Activated CD4-positive, alpha-beta memory T cell treated with anti-CD3 and anti-CD28 coated beads for 36 hours (primary cell): ENCODE data around the gene MIPOL1. TPM values are rescaled to one million over a fixed set of nuclear protein-coding genes. Genes with fewer than 3 reads are reported as not detected.

Experiments used
- CTCF ChIA-PET: fragments of 350-600 bp; sonication (Branson Sonifier 250); formaldehyde crosslinking; loops from one replicate; lab custom pipeline; 2021; ENCODE audit warnings: antibody characterized with exemption, inconsistent platforms; lab: Charles Lee
- POLR2A ChIA-PET: fragments of 350-600 bp; sonication (Branson Sonifier 250); formaldehyde crosslinking; loops from one replicate; lab custom pipeline; 2021; ENCODE audit warnings: antibody characterized with exemption; lab: Charles Lee
- DNase-seq: peaks from one replicate; pipeline ENCODE4 v3.0.0-alpha.2; 2020
- H3K27ac Mint-ChIP-seq: one replicate; pipeline ENCODE4 v1.8.0; 2021; ENCODE audit warnings: mixed read lengths
- H3K27me3 Mint-ChIP-seq: one replicate; pipeline ENCODE4 v1.8.0; 2021; ENCODE audit warnings: mixed read lengths
- H3K36me3 Mint-ChIP-seq: one replicate; pipeline ENCODE4 v1.8.0; 2021; ENCODE audit warnings: mixed read lengths
- H3K4me1 Mint-ChIP-seq: one replicate; pipeline ENCODE4 v1.8.0; 2021; ENCODE audit warnings: low read depth, mixed read lengths
- H3K4me3 Mint-ChIP-seq: one replicate; pipeline ENCODE4 v1.8.0; 2021; ENCODE audit warnings: mild to moderate bottlenecking, mixed read lengths
- H3K9me3 Mint-ChIP-seq: one replicate; pipeline ENCODE4 v1.8.0; 2021; ENCODE audit warnings: mixed read lengths
- intact Hi-C: fragments of 100-400 bp; cut with micrococcal nuclease; formaldehyde crosslinking; loops from one replicate; pipeline ENCODE4 v1.15.1; 2023
- total RNA-seq, 2 experiments: library from RNA; stranded (reverse); gene quantifications; one replicate each; pipeline ENCODE4 v1.2.3, GENCODE V29; 2021

The MIPOL1 gene
- total RNA-seq, 2 experiments from 2014 or later: 0.14 to 0.51 TPM

DNA sequence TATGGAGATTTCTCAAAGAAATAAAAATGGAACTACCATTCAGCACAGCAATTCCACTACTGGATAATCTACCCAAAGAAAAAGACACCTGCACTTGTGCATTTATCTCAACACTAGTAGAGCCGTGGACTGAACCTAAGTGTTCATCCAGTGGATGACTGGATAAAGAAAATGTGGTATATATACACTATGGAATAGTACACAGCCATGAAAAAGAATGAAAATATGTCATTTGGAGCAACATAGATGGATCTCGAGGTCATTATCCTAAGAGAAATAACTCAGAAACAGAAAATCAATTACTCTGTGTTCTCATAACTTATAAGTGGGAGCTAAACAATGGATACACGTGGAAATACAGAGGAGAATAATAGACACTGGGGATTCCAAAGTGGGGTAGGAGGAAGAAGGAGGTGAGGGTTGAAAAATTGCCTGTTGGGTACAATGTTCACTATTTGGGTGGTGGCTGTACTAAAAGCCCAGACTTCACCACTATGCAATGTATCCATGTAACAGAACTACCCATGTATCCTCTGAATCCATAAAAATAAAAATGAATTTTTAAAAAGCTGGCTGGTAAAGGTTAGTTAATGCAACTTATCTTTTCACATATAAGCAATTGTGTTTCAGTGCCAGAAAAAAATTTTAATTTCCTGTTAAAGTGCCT is 266.6 kb downstream of the MIPOL1 start:
- Mint-ChIP-seq H3K27me3 (no peaks in the 10 kb centered on the region), H3K4me1 (no peaks in the 10 kb centered on the region), H3K27ac (no peak overlapping the region), H3K4me3 (no peak overlapping the region), H3K9me3 (peaks cover 39% of the 10 kb centered on the region), H3K36me3 (peaks cover 2% of the 10 kb centered on the region)
- CTCF ChIA-PET: no interaction called here
- DNase-seq: no peak
- intact Hi-C loops: no loop called here
- POLR2A ChIA-PET: no interaction called here

DNA sequence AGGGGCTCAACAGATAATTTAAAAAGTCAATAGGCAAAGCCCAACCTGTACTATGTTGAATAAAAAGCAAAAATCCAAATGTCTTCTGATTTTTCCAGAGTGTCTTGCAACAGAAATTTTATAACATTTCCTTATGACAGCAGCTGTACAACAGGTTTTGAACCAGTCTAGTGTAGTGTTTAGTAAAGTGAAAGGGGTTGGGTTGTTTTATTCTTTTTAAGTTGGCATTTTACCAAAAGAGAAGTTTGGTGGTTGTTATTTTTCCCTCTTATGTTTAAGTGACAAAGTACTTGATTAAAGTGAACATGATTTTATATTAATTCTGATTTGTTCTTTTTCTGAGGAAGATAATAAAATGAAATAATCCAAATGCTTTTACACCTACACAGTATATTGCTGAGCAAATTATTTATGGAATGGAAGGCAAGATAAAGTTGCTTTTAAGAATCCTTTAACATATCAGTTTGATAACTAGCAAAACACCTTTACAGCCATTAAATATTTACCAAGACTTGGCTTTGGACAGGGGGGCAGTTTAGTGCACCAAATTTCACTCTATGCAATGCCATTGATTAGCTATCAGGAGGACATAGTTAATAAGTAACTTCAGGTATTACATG is 268.4 kb downstream of the MIPOL1 start:
- DNase-seq: no peak
- Mint-ChIP-seq H3K36me3 (peaks cover under 1% of the 10 kb centered on the region), H3K4me3 (no peak overlapping the region), H3K27me3 (no peaks in the 10 kb centered on the region), H3K9me3 (peaks cover 29% of the 10 kb centered on the region), H3K4me1 (no peaks in the 10 kb centered on the region), H3K27ac (no peak overlapping the region)
- CTCF ChIA-PET: no interaction called here
- POLR2A ChIA-PET: no interaction called here
- intact Hi-C loops: no loop called here

DNA sequence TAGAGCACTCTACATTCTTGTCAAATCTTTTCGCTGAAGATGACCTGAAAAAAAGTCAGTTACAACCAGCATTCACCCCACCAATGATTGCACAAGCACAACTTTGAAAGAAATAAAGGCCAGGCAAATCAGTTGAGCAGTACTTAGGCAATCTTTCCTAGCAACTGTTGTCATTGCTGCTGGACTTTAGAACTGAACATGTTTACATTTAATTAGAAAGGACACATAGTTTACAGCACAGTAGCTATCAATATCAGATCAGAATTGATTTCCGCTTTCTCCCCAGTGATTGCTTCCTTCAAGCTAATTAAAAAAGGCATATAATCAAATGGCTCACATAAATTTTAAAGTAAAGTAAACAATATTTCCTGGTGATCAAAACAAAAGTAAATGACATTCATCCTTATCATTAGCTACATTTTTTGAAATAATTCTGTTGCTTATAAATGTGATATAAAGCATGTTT is 268.9 kb downstream of the MIPOL1 start:
- intact Hi-C loops: no loop called here
- no peak overlapping the region for H3K27ac Mint-ChIP-seq
- no peaks in the 10 kb centered on the region for H3K4me1 Mint-ChIP-seq
- ChIA-PET POLR2A (no interaction called here), CTCF (no interaction called here)
- peaks cover 24% of the 10 kb centered on the region for H3K9me3 Mint-ChIP-seq
- H3K4me3 Mint-ChIP-seq: no peak overlapping the region
- H3K27me3 Mint-ChIP-seq: no peaks in the 10 kb centered on the region
- H3K36me3 Mint-ChIP-seq: no peaks in the 10 kb centered on the region
- DNase-seq: no peak

DNA sequence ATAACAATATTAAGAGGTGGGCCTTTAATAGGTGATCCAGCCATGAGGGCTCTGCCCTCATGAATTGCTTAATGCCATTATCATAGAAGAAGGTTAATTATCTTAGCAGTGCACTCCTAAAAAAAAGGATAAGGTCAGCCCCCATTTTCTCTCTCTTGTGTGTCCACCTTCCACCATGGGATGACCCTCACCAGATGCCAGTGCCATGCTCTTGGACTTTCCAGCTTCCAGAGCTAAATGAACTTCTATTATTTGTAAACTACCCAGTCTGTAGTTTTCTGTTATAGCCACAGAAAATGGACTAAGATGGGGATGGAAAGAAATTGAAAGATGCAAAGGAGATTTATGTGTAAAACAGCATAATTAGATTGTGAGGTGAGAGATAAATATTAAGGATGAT is 271.9 kb downstream of the MIPOL1 start:
- intact Hi-C loops: no loop called here
- no peak overlapping the region for H3K4me3 Mint-ChIP-seq
- peaks cover 10% of the 10 kb centered on the region for H3K9me3 Mint-ChIP-seq

DNA sequence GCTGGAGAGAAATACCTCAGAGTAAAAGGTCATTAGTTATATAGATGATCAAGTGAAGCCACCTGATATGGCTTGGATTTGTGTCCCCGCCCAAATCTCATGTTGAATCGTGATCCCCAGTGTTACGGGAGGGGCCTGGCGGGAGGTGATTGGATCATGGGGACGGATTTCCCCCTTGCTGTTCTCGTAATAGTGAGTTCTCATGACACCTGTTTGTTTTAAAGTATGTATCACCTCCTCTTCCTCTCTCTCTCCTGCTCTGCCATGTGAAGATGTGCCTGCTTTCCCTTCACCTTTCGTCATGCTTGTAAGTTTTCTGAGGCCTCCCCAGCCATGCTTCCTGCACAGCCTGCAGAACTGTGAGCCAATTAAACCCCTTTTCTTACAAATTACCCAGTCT is 272.5 kb downstream of the MIPOL1 start:
- DNase-seq: no peak
- CTCF ChIA-PET: no interaction called here
- Mint-ChIP-seq H3K27ac (no peak overlapping the region), H3K9me3 (peaks cover 10% of the 10 kb centered on the region), H3K36me3 (no peaks in the 10 kb centered on the region), H3K27me3 (no peaks in the 10 kb centered on the region), H3K4me3 (no peak overlapping the region), H3K4me1 (no peaks in the 10 kb centered on the region)
- intact Hi-C loops: no loop called here
- POLR2A ChIA-PET: no interaction called here

More for the DNA sequence above, 271.9 kb downstream of the MIPOL1 start:
- Mint-ChIP-seq H3K27ac (no peak overlapping the region), H3K4me1 (no peaks in the 10 kb centered on the region), H3K27me3 (no peaks in the 10 kb centered on the region), H3K36me3 (no peaks in the 10 kb centered on the region)
- DNase-seq: no peak
- POLR2A ChIA-PET: no interaction called here
- CTCF ChIA-PET: no interaction called here

DNA sequence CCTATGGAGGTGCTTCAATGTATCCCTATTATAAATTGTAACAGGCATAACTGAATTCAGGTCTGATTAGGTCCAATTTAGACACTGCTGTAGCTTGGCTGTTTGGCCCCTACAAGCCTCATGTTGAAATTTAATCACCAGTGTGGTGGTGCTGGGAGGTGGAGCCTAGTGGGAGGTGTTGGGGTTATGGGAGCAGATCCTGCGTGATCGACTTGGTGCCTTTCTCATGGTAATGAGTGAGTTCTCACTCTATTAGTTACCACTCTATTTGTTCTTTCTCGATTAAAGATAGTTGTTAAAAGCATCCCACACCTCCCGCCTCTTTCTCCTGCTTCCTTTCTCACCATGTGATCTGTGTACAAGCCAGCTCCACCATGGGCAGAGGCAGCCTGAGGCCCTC is 275.2 kb downstream of the MIPOL1 start:
- H3K4me3 Mint-ChIP-seq: no peak overlapping the region
- POLR2A ChIA-PET: no interaction called here
- no peaks in the 10 kb centered on the region for H3K4me1 Mint-ChIP-seq
- H3K36me3 Mint-ChIP-seq: no peaks in the 10 kb centered on the region
- intact Hi-C loops: no loop called here
- no peaks in the 10 kb centered on the region for H3K27me3 Mint-ChIP-seq
- peaks cover 10% of the 10 kb centered on the region for H3K9me3 Mint-ChIP-seq
- no peak overlapping the region for H3K27ac Mint-ChIP-seq
- no peak for DNase-seq
- CTCF ChIA-PET: no interaction called here

DNA sequence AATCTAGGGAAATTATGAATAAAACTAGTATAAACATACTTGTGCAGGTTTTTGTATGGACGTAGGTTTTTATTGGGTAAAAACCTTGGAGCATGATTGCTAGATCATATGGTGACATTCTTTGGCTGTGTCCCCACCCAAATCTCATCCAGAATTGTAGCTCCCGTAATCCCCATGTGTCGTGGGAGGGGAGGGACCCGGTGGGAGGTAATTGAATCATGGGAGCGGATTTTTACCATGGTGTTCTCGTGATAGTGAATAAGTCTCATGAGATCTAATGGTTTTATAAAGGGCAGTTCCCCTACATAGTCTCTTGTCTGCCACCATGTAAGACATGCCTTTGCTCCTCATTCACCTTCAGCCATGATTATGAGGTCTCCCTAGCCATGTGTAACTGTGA is 276.5 kb downstream of the MIPOL1 start:
- H3K4me1 Mint-ChIP-seq: no peaks in the 10 kb centered on the region
- POLR2A ChIA-PET: no interaction called here
- H3K27me3 Mint-ChIP-seq: no peaks in the 10 kb centered on the region
- H3K36me3 Mint-ChIP-seq: no peaks in the 10 kb centered on the region
- CTCF ChIA-PET: no interaction called here
- H3K27ac Mint-ChIP-seq: no peak overlapping the region
- intact Hi-C loops: no loop called here
- H3K4me3 Mint-ChIP-seq: no peak overlapping the region
- peaks cover 6% of the 10 kb centered on the region for H3K9me3 Mint-ChIP-seq
- no peak for DNase-seq

DNA sequence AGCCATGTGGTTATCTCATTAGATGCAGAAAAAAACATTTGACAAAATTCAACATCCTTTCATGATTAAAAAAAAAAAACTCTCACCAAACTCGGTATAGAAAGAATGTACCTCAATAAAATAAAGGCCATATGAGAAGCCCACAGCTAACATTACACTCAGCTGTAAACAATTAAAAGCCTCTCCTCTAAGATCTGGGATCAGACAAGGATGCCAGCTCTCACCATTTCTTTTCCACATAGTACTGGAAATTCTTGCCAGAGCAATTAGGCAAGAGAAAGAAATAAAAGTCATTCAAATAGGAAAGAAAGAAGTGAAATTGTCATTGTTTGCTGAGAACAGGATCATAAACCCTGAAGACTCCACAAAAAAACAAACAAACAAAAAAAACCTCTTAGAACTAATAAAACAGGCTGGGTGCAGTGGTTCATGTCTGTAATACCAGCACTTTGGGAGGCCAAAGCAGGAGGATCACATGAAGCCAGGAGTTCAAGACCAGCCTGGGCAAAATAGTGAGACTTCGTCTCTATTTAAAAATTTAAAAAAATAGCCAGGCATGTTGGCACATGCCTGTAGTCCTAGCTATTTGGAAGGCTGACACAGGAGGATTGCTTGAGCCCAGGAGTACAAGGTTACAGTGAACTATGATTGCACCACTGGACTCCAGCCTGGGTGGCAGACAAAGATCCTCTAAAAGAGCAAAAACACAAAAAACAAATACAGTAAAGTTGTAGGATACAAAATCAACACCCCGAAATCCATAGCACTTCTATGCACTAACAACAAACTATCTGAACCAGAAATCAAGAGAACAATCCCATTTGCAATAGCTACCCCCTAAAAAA is 282.9 kb downstream of the MIPOL1 start:
- no peaks in the 10 kb centered on the region for H3K4me1 Mint-ChIP-seq
- CTCF ChIA-PET: interaction anchor here (0.7 kb wide), 1 partner anchor 72 kb away, joined by 4 read pairs; no protein-coding TSS in a partner anchor
- H3K4me3 Mint-ChIP-seq: no peak overlapping the region
- POLR2A ChIA-PET: no interaction called here
- H3K27me3 Mint-ChIP-seq: no peaks in the 10 kb centered on the region
- H3K27ac Mint-ChIP-seq: no peak overlapping the region
- DNase-seq: no peak
- H3K36me3 Mint-ChIP-seq: no peaks in the 10 kb centered on the region
- intact Hi-C loops: no loop called here
- peaks cover 14% of the 10 kb centered on the region for H3K9me3 Mint-ChIP-seq

DNA sequence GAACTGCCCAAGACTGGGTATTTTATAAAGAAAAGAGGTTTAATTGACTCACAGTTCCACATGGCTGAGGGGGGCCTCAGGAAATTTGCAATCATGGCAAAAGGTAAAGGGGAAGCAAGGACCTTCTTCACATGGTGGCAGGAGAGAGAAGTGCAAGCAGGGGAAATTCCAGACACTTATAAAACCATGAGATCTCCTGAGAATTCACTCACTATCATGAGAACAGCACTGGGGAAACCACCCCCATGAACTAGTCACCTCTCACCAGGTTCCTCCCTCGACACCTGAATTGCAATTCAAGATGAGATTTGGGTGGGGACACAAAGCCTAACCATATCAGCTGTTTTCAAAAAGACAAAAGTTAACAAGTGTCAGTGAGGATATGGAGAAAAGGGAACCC is 284.7 kb downstream of the MIPOL1 start:
- CTCF ChIA-PET: no interaction called here
- intact Hi-C loops: no loop called here
- no peaks in the 10 kb centered on the region for H3K27me3 Mint-ChIP-seq
- no peak overlapping the region for H3K4me3 Mint-ChIP-seq
- no peak for DNase-seq
- no peaks in the 10 kb centered on the region for H3K4me1 Mint-ChIP-seq
- POLR2A ChIA-PET: no interaction called here
- H3K27ac Mint-ChIP-seq: no peak overlapping the region
- H3K9me3 Mint-ChIP-seq: peaks cover 19% of the 10 kb centered on the region
- H3K36me3 Mint-ChIP-seq: no peaks in the 10 kb centered on the region

DNA sequence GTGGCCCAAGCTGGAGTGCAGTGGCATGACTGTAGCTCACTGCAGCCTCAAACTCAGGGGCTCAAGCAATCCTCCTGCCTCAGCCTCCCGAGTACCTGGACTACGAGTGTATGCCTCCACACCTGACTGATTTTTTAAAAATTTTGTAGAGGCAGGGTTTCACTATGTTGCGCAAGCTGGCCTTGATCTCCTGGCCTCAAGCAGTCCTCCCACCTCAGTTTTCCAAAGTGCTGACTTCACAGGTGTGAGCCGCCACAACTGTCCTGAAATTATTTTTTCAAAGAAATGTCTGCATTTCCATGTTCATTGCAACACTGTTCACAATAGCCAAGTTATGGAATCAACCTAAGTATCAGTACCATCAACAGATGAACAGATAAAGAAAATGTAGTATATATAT is 285.9 kb downstream of the MIPOL1 start:
- ChIA-PET POLR2A (no interaction called here), CTCF (no interaction called here)
- Mint-ChIP-seq H3K27me3 (no peaks in the 10 kb centered on the region), H3K36me3 (no peaks in the 10 kb centered on the region), H3K4me3 (no peak overlapping the region), H3K27ac (no peak overlapping the region), H3K9me3 (peaks cover 19% of the 10 kb centered on the region), H3K4me1 (no peaks in the 10 kb centered on the region)
- intact Hi-C loops: no loop called here
- no peak for DNase-seq

DNA sequence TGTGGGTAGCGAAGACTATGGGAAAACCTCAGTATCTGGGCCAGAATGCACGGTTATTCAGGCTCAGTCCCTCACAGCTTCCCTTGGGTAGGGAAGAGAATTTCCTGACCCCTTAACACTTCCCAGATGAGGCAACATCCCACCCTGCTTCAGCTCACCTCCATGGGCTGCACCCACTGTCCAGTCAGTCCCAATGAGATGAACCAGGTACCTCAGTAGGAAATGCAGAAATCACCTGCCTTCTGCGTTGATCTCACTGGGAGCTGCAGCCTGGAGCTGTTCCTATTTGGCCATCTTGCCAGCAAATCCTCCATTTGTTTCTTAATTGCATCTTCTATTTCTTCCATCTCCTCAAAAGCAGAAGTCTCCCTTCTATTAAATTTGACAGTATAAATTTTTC is 292.9 kb downstream of the MIPOL1 start:
- POLR2A ChIA-PET: interaction anchor here (0.7 kb wide), 1 partner anchor 306 kb away, joined by 4 read pairs; no protein-coding TSS in a partner anchor
- Mint-ChIP-seq H3K4me1 (no peaks in the 10 kb centered on the region), H3K36me3 (no peaks in the 10 kb centered on the region), H3K27ac (no peak overlapping the region), H3K4me3 (no peak overlapping the region), H3K27me3 (no peaks in the 10 kb centered on the region), H3K9me3 (peaks cover 13% of the 10 kb centered on the region)
- no peak for DNase-seq
- intact Hi-C loops: no loop called here
- CTCF ChIA-PET: no interaction called here

DNA sequence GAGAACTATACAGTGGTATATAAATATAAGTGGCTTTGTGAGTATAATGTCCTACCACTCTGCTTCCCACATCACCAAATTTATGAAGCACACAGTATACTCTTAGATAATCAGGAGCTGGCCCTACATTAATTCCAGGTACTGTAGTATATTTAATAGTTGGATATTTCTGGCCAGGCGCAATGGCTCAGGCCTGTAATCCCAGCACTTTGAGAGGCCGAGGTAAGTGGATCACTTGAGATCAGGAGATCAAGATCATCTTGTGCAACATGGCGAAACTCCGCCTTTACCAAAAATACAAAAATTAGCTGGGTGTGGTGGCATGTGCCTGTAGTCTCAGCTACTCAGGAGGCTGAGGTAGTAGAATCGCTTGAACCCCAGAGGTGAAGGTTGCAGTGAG is 293.3 kb downstream of the MIPOL1 start:
- Mint-ChIP-seq H3K4me1 (no peaks in the 10 kb centered on the region), H3K27me3 (no peaks in the 10 kb centered on the region), H3K27ac (no peak overlapping the region), H3K9me3 (peaks cover 8% of the 10 kb centered on the region), H3K4me3 (no peak overlapping the region), H3K36me3 (no peaks in the 10 kb centered on the region)
- ChIA-PET CTCF (no interaction called here), POLR2A (interaction anchor here (0.7 kb wide), 1 partner anchor 306 kb away, joined by 4 read pairs; no protein-coding TSS in a partner anchor)
- no peak for DNase-seq
- intact Hi-C loops: no loop called here
